TTC549 (cell line): ENCODE results near the gene CENATAC.
"Not testable (repeated sequence)": the region's sequence is repeated elsewhere in the genome, so short reads cannot be mapped to it uniquely, and the experiment has no call there.

Experiments
- FAIRE-seq: peaks from 2 replicates; lab custom pipeline; 2012; peaks lifted over from hg19 to GRCh38; lab: Jason Lieb, UNC

Gene CENATAC

GRCh38 chr11:118996926-118997626 lies 862 bp upstream of the CENATAC start:
- FAIRE-seq = no peak

GRCh38 chr11:118998388-118998717 lies 415 bp downstream of the CENATAC start:
- FAIRE-seq = no peak

GRCh38 chr11:118998822-118999221 lies 884 bp downstream of the CENATAC start:
- no peak for FAIRE-seq

- FAIRE-seq = no peak
Measured at GRCh38 chr11:119000906-119001305, 3.0 kb downstream of the CENATAC start.

GRCh38 chr11:119006656-119007055 lies 8.7 kb downstream of the CENATAC start:
- FAIRE-seq = no peak

- FAIRE-seq = no peak
Measured at GRCh38 chr11:119011476-119012053, 13.6 kb downstream of the CENATAC start.

GRCh38 chr11:119012629-119013170 lies 14.8 kb downstream of the CENATAC start:
- FAIRE-seq = no peak

GRCh38 chr11:119014209-119014924 lies 16.4 kb downstream of the CENATAC start:
- FAIRE-seq = no peak

GRCh38 chr11:119015054-119015611 lies 17.2 kb downstream of the CENATAC start:
- FAIRE-seq = no peak

- no peak for FAIRE-seq
Measured at GRCh38 chr11:119016216-119017009, 18.5 kb downstream of the CENATAC start.

- not testable (repeated sequence) for FAIRE-seq
Measured at GRCh38 chr11:119017377-119017776, 19.4 kb downstream of the CENATAC start.

GRCh38 chr11:119018074-119018938 lies 20.4 kb downstream of the CENATAC start, which contains the start of the genes RPS25 and TRAPPC4:
TSS of gene RPS25 (minus strand) at chr11:119018343. CDS start at chr11:119018284, 59 bp downstream.
TSS of gene TRAPPC4 (plus strand) at chr11:119018766. CDS start at chr11:119018796, 30 bp downstream.
- peak; percentile 52 for FAIRE-seq

- FAIRE-seq = no peak
Measured at GRCh38 chr11:119019996-119020395, 22.1 kb downstream of the CENATAC start.

- no peak for FAIRE-seq
Measured at GRCh38 chr11:119021631-119022030, 23.7 kb downstream of the CENATAC start.

- FAIRE-seq = no peak
Measured at GRCh38 chr11:119023741-119024140, 25.8 kb downstream of the CENATAC start.

GRCh38 chr11:119024430-119025098 lies 26.6 kb downstream of the CENATAC start:
- no peak for FAIRE-seq

GRCh38 chr11:119025099-119025473 lies 27.1 kb downstream of the CENATAC start:
- FAIRE-seq = no peak

- FAIRE-seq = no peak
Measured at GRCh38 chr11:119025541-119025940, 27.6 kb downstream of the CENATAC start.

- no peak for FAIRE-seq
Measured at GRCh38 chr11:119025978-119026766, 28.2 kb downstream of the CENATAC start.

- no peak for FAIRE-seq
Measured at GRCh38 chr11:119026970-119027369, 29.0 kb downstream of the CENATAC start.
